GM19099 (cell line): ENCODE data around the gene POFUT1.

Source experiments
- POLR2A ChIP-seq: IDR thresholded peaks from 3 replicates; pipeline ENCODE4 v1.6.1; 2011; ENCODE audit warnings: low read depth; ENCODE audit not compliant: insufficient read length; ENCODE audit errors: extremely low read depth

POFUT1 gene

GRCh38 chr20:32207626-32208498 is at the start of gene POFUT1, which contains the start of gene PLAGL2:
Gene POFUT1, plus strand, starts transcription at chr20:32207880. Its CDS starts 62 bp downstream, at chr20:32207942.
Gene PLAGL2, minus strand, starts transcription at chr20:32207743. Its CDS starts 5,565 bp downstream, at chr20:32202178.
- peak; percentile 91 for TF ChIP-seq POLR2A

- no peak for TF ChIP-seq POLR2A
Observed at GRCh38 chr20:32158351-32158750, 49.3 kb upstream of the POFUT1 start.

- no peak for TF ChIP-seq POLR2A
Observed at GRCh38 chr20:32158943-32159660, 48.6 kb upstream of the POFUT1 start.

GRCh38 chr20:32159766-32160221 is 47.9 kb upstream of the POFUT1 start:
- TF ChIP-seq POLR2A = no peak

GRCh38 chr20:32160341-32160740 is 47.3 kb upstream of the POFUT1 start:
- no peak for TF ChIP-seq POLR2A

- no peak for TF ChIP-seq POLR2A
Observed at GRCh38 chr20:32162351-32162750, 45.3 kb upstream of the POFUT1 start.

GRCh38 chr20:32163951-32164350 is 43.7 kb upstream of the POFUT1 start:
- no peak for TF ChIP-seq POLR2A

- no peak for TF ChIP-seq POLR2A
Observed at GRCh38 chr20:32164984-32165735, 42.5 kb upstream of the POFUT1 start.

GRCh38 chr20:32165836-32166545 is 41.7 kb upstream of the POFUT1 start:
- TF ChIP-seq POLR2A = no peak

GRCh38 chr20:32167552-32167951 is 40.1 kb upstream of the POFUT1 start:
- no peak for TF ChIP-seq POLR2A

GRCh38 chr20:32168184-32168910 is 39.3 kb upstream of the POFUT1 start:
- no peak for TF ChIP-seq POLR2A

GRCh38 chr20:32179515-32179914 is 28.2 kb upstream of the POFUT1 start:
- TF ChIP-seq POLR2A = no peak

- no peak for TF ChIP-seq POLR2A
Observed at GRCh38 chr20:32179934-32180333, 27.7 kb upstream of the POFUT1 start.

GRCh38 chr20:32181606-32182005 is 26.1 kb upstream of the POFUT1 start:
- no peak for TF ChIP-seq POLR2A
